Measurements from ENCODE around the gene NOS2. TPM values are rescaled to one million over a fixed set of nuclear protein-coding genes. Genes with fewer than 3 reads are reported as not detected.
A peak's percentile ranks its signal among the peaks of the same experiment; 100 is the strongest.
"Not testable (repeated sequence)": the region's sequence is repeated elsewhere in the genome, so short reads cannot be mapped to it uniquely, and the experiment has no call there.

Gene NOS2
- total and polyA plus RNA-seq, 4 donors = 0.79 to 1.4 (median 1.3) TPM

- no peak for DNase-seq (ENCODE audit: low read depth in 4 of 6, low spot score in 6 of 6)
- H3K4me1 ChIP-seq (ENCODE audit: control insufficient read depth, insufficient read depth, low read length) = no peaks in the 10 kb centered on the region
- no peak overlapping the region for H3K27ac ChIP-seq (ENCODE audit: low read depth, low read length)
- 78% methylated on average over 8 of the region's 11 CpGs for WGBS (ENCODE audit: insufficient coverage)
- peaks cover 6% of the 10 kb centered on the region for H3K36me3 ChIP-seq (ENCODE audit: control insufficient read depth, insufficient read depth, low read length)
- H3K9me3 ChIP-seq (ENCODE audit: control insufficient read depth, insufficient read depth, low read length) = no peaks in the 10 kb centered on the region
- H3K4me3 ChIP-seq (ENCODE audit: low read depth, low read length) = no peak overlapping the region
- H3K27me3 ChIP-seq (ENCODE audit: control insufficient read depth, insufficient read depth, low read length) = no peaks in the 10 kb centered on the region
These were observed 23.3 kb downstream of the NOS2 start for GRCh38 chr17:27776882-27777624.

- DNase-seq (ENCODE audit: low read depth in 4 of 6, low spot score in 6 of 6) = no peak
- Histone ChIP-seq H3K36me3 (ENCODE audit: control insufficient read depth, insufficient read depth, low read length) (peaks cover 5% of the 10 kb centered on the region), H3K9me3 (ENCODE audit: control insufficient read depth, insufficient read depth, low read length) (no peaks in the 10 kb centered on the region), H3K27ac (ENCODE audit: low read depth, low read length) (no peak overlapping the region), H3K4me1 (ENCODE audit: control insufficient read depth, insufficient read depth, low read length) (no peaks in the 10 kb centered on the region), H3K27me3 (ENCODE audit: control insufficient read depth, insufficient read depth, low read length) (no peaks in the 10 kb centered on the region), H3K4me3 (ENCODE audit: low read depth, low read length) (no peak overlapping the region)
- 53% methylated on average over 5 of the region's 9 CpGs for WGBS (ENCODE audit: insufficient coverage)
These were observed 28.7 kb downstream of the NOS2 start for GRCh38 chr17:27771586-27771985.

GRCh38 chr17:27770877-27771276 is 29.5 kb downstream of the NOS2 start:
- H3K27ac ChIP-seq (ENCODE audit: low read depth, low read length) = no peak overlapping the region
- no peak for DNase-seq (ENCODE audit: low read depth in 4 of 6, low spot score in 6 of 6)
- 92% methylated on average over 9 of the region's 9 CpGs for WGBS (ENCODE audit: insufficient coverage)
- H3K36me3 ChIP-seq (ENCODE audit: control insufficient read depth, insufficient read depth, low read length) = peaks cover 5% of the 10 kb centered on the region
- H3K27me3 ChIP-seq (ENCODE audit: control insufficient read depth, insufficient read depth, low read length) = no peaks in the 10 kb centered on the region
- no peaks in the 10 kb centered on the region for H3K9me3 ChIP-seq (ENCODE audit: control insufficient read depth, insufficient read depth, low read length)
- no peaks in the 10 kb centered on the region for H3K4me1 ChIP-seq (ENCODE audit: control insufficient read depth, insufficient read depth, low read length)
- H3K4me3 ChIP-seq (ENCODE audit: low read depth, low read length) = no peak overlapping the region

GRCh38 chr17:27768858-27769410 is 31.4 kb downstream of the NOS2 start:
- 91% methylated on average over 11 of the region's 11 CpGs for WGBS (ENCODE audit: insufficient coverage)
- Histone ChIP-seq H3K4me3 (ENCODE audit: low read depth, low read length) (no peak overlapping the region), H3K9me3 (ENCODE audit: control insufficient read depth, insufficient read depth, low read length) (no peaks in the 10 kb centered on the region), H3K27ac (ENCODE audit: low read depth, low read length) (no peak overlapping the region), H3K36me3 (ENCODE audit: control insufficient read depth, insufficient read depth, low read length) (peaks cover 12% of the 10 kb centered on the region), H3K27me3 (ENCODE audit: control insufficient read depth, insufficient read depth, low read length) (no peaks in the 10 kb centered on the region), H3K4me1 (ENCODE audit: control insufficient read depth, insufficient read depth, low read length) (no peaks in the 10 kb centered on the region)
- no peak for DNase-seq (ENCODE audit: low read depth in 4 of 6, low spot score in 6 of 6)

- H3K27ac ChIP-seq (ENCODE audit: low read depth, low read length) = no peak overlapping the region
- no peak overlapping the region for H3K4me3 ChIP-seq (ENCODE audit: low read depth, low read length)
- H3K27me3 ChIP-seq (ENCODE audit: control insufficient read depth, insufficient read depth, low read length) = no peaks in the 10 kb centered on the region
- peaks cover 12% of the 10 kb centered on the region for H3K36me3 ChIP-seq (ENCODE audit: control insufficient read depth, insufficient read depth, low read length)
- no peaks in the 10 kb centered on the region for H3K4me1 ChIP-seq (ENCODE audit: control insufficient read depth, insufficient read depth, low read length)
- 97% methylated on average over 10 of the region's 12 CpGs for WGBS (ENCODE audit: insufficient coverage)
- no peaks in the 10 kb centered on the region for H3K9me3 ChIP-seq (ENCODE audit: control insufficient read depth, insufficient read depth, low read length)
- no peak for DNase-seq (ENCODE audit: low read depth in 4 of 6, low spot score in 6 of 6)
These were observed 33.9 kb downstream of the NOS2 start for GRCh38 chr17:27766438-27766837.

GRCh38 chr17:27765353-27765752 is 35.0 kb downstream of the NOS2 start:
- no peaks in the 10 kb centered on the region for H3K4me1 ChIP-seq (ENCODE audit: control insufficient read depth, insufficient read depth, low read length)
- no peak overlapping the region for H3K4me3 ChIP-seq (ENCODE audit: low read depth, low read length)
- peaks cover 15% of the 10 kb centered on the region for H3K36me3 ChIP-seq (ENCODE audit: control insufficient read depth, insufficient read depth, low read length)
- no peaks in the 10 kb centered on the region for H3K27me3 ChIP-seq (ENCODE audit: control insufficient read depth, insufficient read depth, low read length)
- DNase-seq (ENCODE audit: low read depth in 4 of 6, low spot score in 6 of 6) = no peak
- no peaks in the 10 kb centered on the region for H3K9me3 ChIP-seq (ENCODE audit: control insufficient read depth, insufficient read depth, low read length)
- H3K27ac ChIP-seq (ENCODE audit: low read depth, low read length) = no peak overlapping the region
- WGBS (ENCODE audit: insufficient coverage) = 82% methylated on average over 7 of the region's 9 CpGs

GRCh38 chr17:27764589-27764988 is 35.7 kb downstream of the NOS2 start:
- no peak overlapping the region for H3K4me3 ChIP-seq (ENCODE audit: low read depth, low read length)
- no peak overlapping the region for H3K27ac ChIP-seq (ENCODE audit: low read depth, low read length)
- WGBS (ENCODE audit: insufficient coverage) = 92% methylated on average over 3 of the region's 4 CpGs
- peak in 2 of 6 donors; percentile 42 to 55 for DNase-seq (ENCODE audit: low read depth in 4 of 6, low spot score in 6 of 6)
- H3K36me3 ChIP-seq (ENCODE audit: control insufficient read depth, insufficient read depth, low read length) = peaks cover 18% of the 10 kb centered on the region
- H3K27me3 ChIP-seq (ENCODE audit: control insufficient read depth, insufficient read depth, low read length) = no peaks in the 10 kb centered on the region
- H3K4me1 ChIP-seq (ENCODE audit: control insufficient read depth, insufficient read depth, low read length) = no peaks in the 10 kb centered on the region
- H3K9me3 ChIP-seq (ENCODE audit: control insufficient read depth, insufficient read depth, low read length) = no peaks in the 10 kb centered on the region

GRCh38 chr17:27762527-27763305 is 37.6 kb downstream of the NOS2 start:
- Histone ChIP-seq H3K4me1 (ENCODE audit: control insufficient read depth, insufficient read depth, low read length) (no peaks in the 10 kb centered on the region), H3K9me3 (ENCODE audit: control insufficient read depth, insufficient read depth, low read length) (no peaks in the 10 kb centered on the region), H3K36me3 (ENCODE audit: control insufficient read depth, insufficient read depth, low read length) (peaks cover 15% of the 10 kb centered on the region), H3K27ac (ENCODE audit: low read depth, low read length) (no peak overlapping the region), H3K4me3 (ENCODE audit: low read depth, low read length) (no peak overlapping the region), H3K27me3 (ENCODE audit: control insufficient read depth, insufficient read depth, low read length) (no peaks in the 10 kb centered on the region)
- peak in 1 of 6 donors; percentile 15 for DNase-seq (ENCODE audit: low read depth in 4 of 6, low spot score in 6 of 6)
- 84% methylated on average over 9 of the region's 12 CpGs for WGBS (ENCODE audit: insufficient coverage)

GRCh38 chr17:27760931-27761330 is 39.4 kb downstream of the NOS2 start:
- not testable (repeated sequence) for H3K27ac ChIP-seq (ENCODE audit: low read depth, low read length); H3K4me1 ChIP-seq (ENCODE audit: control insufficient read depth, insufficient read depth, low read length); H3K4me3 ChIP-seq (ENCODE audit: low read depth, low read length); H3K27me3 ChIP-seq (ENCODE audit: control insufficient read depth, insufficient read depth, low read length); DNase-seq (ENCODE audit: low read depth in 4 of 6, low spot score in 6 of 6); H3K9me3 ChIP-seq (ENCODE audit: control insufficient read depth, insufficient read depth, low read length)
- H3K36me3 ChIP-seq (ENCODE audit: control insufficient read depth, insufficient read depth, low read length) = peaks cover 15% of the 10 kb centered on the region
- 88% methylated on average over 4 of the region's 15 CpGs for WGBS (ENCODE audit: insufficient coverage)

Data from spinal cord (tissue), 10 donors.